ENCODE data around the gene FTO.

- TF ChIP-seq CTCF (IDR thresholded peaks at IDR 0.05) (no peak), POLR2A (IDR thresholded peaks at IDR 0.05) (no peak)
Measured at GRCh38 chr16:53849994-53850393, 146.0 kb downstream of the FTO start.
